WTC11 (cell line): Measurements from ENCODE around the gene MGAT3. TPM values are rescaled to one million over a fixed set of nuclear protein-coding genes. Genes with fewer than 3 reads are reported as not detected.

Experiments used
- ATAC-seq: fragments of 200-7000 bp; cut with Tn5 transposase; 2 replicates; pipeline ENCODE4 v1.10.0; 2021; ENCODE audit warnings: mild to moderate bottlenecking, moderate library complexity
- CTCF ChIA-PET: fragments of 300-600 bp; sonication (Branson Sonifier 250); formaldehyde crosslinking; loops from one replicate; lab custom pipeline; 2021; ENCODE audit warnings: antibody characterized with exemption; lab: Charles Lee
- POLR2A ChIA-PET: fragments of 350-600 bp; sonication (Branson Sonifier 250); formaldehyde crosslinking; loops from one replicate; lab custom pipeline; 2021; ENCODE audit warnings: antibody characterized with exemption; lab: Charles Lee
- DNase-seq: peaks from one replicate; pipeline ENCODE4 v3.0.0; 2021; ENCODE audit warnings: low spot score
- H3K27ac Mint-ChIP-seq: 2 replicates; pipeline ENCODE4 v1.8.0; 2021; ENCODE audit warnings: mixed read lengths
- H3K27me3 Mint-ChIP-seq: 2 replicates; pipeline ENCODE4 v1.8.0; 2021; ENCODE audit warnings: low read depth, mild to moderate bottlenecking, moderate library complexity, mixed read lengths
- H3K36me3 Mint-ChIP-seq: 2 replicates; pipeline ENCODE4 v1.8.0; 2021; ENCODE audit warnings: mixed read lengths
- H3K4me1 Mint-ChIP-seq: 2 replicates; pipeline ENCODE4 v1.8.0; 2022; ENCODE audit warnings: mixed read lengths
- H3K4me3 Mint-ChIP-seq: 2 replicates; pipeline ENCODE4 v1.8.0; 2021; ENCODE audit warnings: mild to moderate bottlenecking, moderate library complexity, mixed read lengths
- H3K9me3 Mint-ChIP-seq: 2 replicates; pipeline ENCODE4 v1.8.0; 2021; ENCODE audit warnings: mixed read lengths
- ATF1 ChIP-seq: sonication (generic); formaldehyde crosslinking; IDR thresholded peaks from 2 replicates; pipeline ENCODE4 v1.8.1; 2023; ENCODE audit warnings: mild to moderate bottlenecking, moderate library complexity, missing genetic modification reagents
- CREM ChIP-seq: sonication (generic); formaldehyde crosslinking; IDR thresholded peaks from 2 replicates; pipeline ENCODE4 v1.8.1; 2022; ENCODE audit warnings: mild to moderate bottlenecking, missing genetic modification reagents, moderate library complexity
- FOXJ3 ChIP-seq: sonication (generic); formaldehyde crosslinking; IDR thresholded peaks from 2 replicates; pipeline ENCODE4 v1.9.0; 2021; ENCODE audit warnings: missing genetic modification reagents, mild to moderate bottlenecking, borderline replicate concordance
- FOXK1 ChIP-seq: sonication (generic); formaldehyde crosslinking; IDR thresholded peaks from 2 replicates; pipeline ENCODE4 v1.8.0; 2022; ENCODE audit warnings: mild to moderate bottlenecking, moderate library complexity, missing genetic modification reagents
- GRHL2 ChIP-seq: fragments of 250-450 bp; sonication (Bioruptor Pico); IDR thresholded peaks from 2 replicates; pipeline ENCODE4 v1.8.0; 2022; ENCODE audit warnings: mild to moderate bottlenecking, moderate library complexity; ENCODE audit not compliant: insufficient replicate concordance, severe bottlenecking
- HMGA2 ChIP-seq: fragments of 250-450 bp; sonication (Bioruptor Pico); IDR thresholded peaks from 2 replicates; pipeline ENCODE4 v1.4.0; 2021; ENCODE audit warnings: mild to moderate bottlenecking, moderate library complexity
- JAZF1 ChIP-seq: fragments of 250-450 bp; sonication (Bioruptor Pico); IDR thresholded peaks from 2 replicates; pipeline ENCODE4 v1.9.0; 2021; ENCODE audit warnings: moderate library complexity, mild to moderate bottlenecking, inconsistent platforms
- KAT7 ChIP-seq: sonication (generic); formaldehyde crosslinking; IDR thresholded peaks from 2 replicates; pipeline ENCODE4 v1.8.1; 2023; ENCODE audit warnings: missing genetic modification reagents, mild to moderate bottlenecking, borderline replicate concordance
- NFYB ChIP-seq: sonication (generic); formaldehyde crosslinking; conservative IDR thresholded peaks from 2 replicates; pipeline ENCODE4 v1.8.0; 2022; ENCODE audit warnings: low read depth, missing genetic modification reagents
- NR3C1 ChIP-seq: sonication (generic); formaldehyde crosslinking; conservative IDR thresholded peaks from 2 replicates; pipeline ENCODE4 v1.8.1; 2023; ENCODE audit warnings: low read depth, mild to moderate bottlenecking, missing genetic modification reagents
- PRRX2 ChIP-seq: fragments of 250-450 bp; sonication (Bioruptor Pico); IDR thresholded peaks from 2 replicates; pipeline ENCODE4 v1.8.0; 2021; ENCODE audit warnings: mild to moderate bottlenecking
- RELA ChIP-seq: sonication (generic); formaldehyde crosslinking; IDR thresholded peaks from 2 replicates; pipeline ENCODE4 v1.8.1; 2022; ENCODE audit warnings: missing genetic modification reagents, mild to moderate bottlenecking, borderline replicate concordance
- RORB ChIP-seq: fragments of 250-450 bp; sonication (Bioruptor Pico); IDR thresholded peaks from 2 replicates; pipeline ENCODE4 v1.9.0; 2021; ENCODE audit warnings: mild to moderate bottlenecking
- TEAD1 ChIP-seq: sonication (generic); formaldehyde crosslinking; IDR thresholded peaks from 2 replicates; pipeline ENCODE4 v1.8.0; 2022; ENCODE audit warnings: mild to moderate bottlenecking, missing genetic modification reagents
- TP53 ChIP-seq: sonication (generic); formaldehyde crosslinking; IDR thresholded peaks from 2 replicates; pipeline ENCODE4 v1.8.1; 2023; ENCODE audit warnings: mild to moderate bottlenecking, missing genetic modification reagents
- ZNF121 ChIP-seq: sonication (generic); formaldehyde crosslinking; IDR thresholded peaks from 2 replicates; pipeline ENCODE4 v1.8.0; 2023; ENCODE audit warnings: missing genetic modification reagents
- ZNF423 ChIP-seq: fragments of 250-450 bp; sonication (Bioruptor Pico); IDR thresholded peaks from 2 replicates; pipeline ENCODE4 v2.1.2; 2022; ENCODE audit warnings: mild to moderate bottlenecking, moderate library complexity
- total RNA-seq: library from RNA; stranded (reverse); gene quantifications from 3 replicates; pipeline ENCODE4 v1.2.3, GENCODE V29; 2021
- TF ChIP-seq, protein P1 (sequence below): sonication (generic); formaldehyde crosslinking; IDR thresholded peaks from 2 replicates; pipeline ENCODE4 v1.8.0; 2022; ENCODE audit warnings: mild to moderate bottlenecking, missing genetic modification reagents
- TF ChIP-seq, protein P2 (sequence below): fragments of 250-450 bp; sonication (Bioruptor Pico); IDR thresholded peaks from 2 replicates; pipeline ENCODE4 v1.9.0; 2021; ENCODE audit warnings: mild to moderate bottlenecking
- TF ChIP-seq, protein P3 (sequence below): sonication (generic); formaldehyde crosslinking; IDR thresholded peaks from 2 replicates; pipeline ENCODE4 v1.8.1; 2023; ENCODE audit warnings: mild to moderate bottlenecking, moderate library complexity, missing genetic modification reagents
- TF ChIP-seq, protein P4 (sequence below): fragments of 250-450 bp; sonication (Bioruptor Pico); IDR thresholded peaks from 2 replicates; pipeline ENCODE4 v1.9.0; 2021; ENCODE audit warnings: mild to moderate bottlenecking, borderline replicate concordance
- TF ChIP-seq, protein P5 (sequence below): fragments of 250-450 bp; sonication (Bioruptor Pico); IDR thresholded peaks from 2 replicates; pipeline ENCODE4 v2.1.2; 2022; ENCODE audit warnings: mild to moderate bottlenecking, moderate library complexity

Gene MGAT3
- total RNA-seq, 1 experiment from 2014 or later, result 11.4 TPM

DNA sequence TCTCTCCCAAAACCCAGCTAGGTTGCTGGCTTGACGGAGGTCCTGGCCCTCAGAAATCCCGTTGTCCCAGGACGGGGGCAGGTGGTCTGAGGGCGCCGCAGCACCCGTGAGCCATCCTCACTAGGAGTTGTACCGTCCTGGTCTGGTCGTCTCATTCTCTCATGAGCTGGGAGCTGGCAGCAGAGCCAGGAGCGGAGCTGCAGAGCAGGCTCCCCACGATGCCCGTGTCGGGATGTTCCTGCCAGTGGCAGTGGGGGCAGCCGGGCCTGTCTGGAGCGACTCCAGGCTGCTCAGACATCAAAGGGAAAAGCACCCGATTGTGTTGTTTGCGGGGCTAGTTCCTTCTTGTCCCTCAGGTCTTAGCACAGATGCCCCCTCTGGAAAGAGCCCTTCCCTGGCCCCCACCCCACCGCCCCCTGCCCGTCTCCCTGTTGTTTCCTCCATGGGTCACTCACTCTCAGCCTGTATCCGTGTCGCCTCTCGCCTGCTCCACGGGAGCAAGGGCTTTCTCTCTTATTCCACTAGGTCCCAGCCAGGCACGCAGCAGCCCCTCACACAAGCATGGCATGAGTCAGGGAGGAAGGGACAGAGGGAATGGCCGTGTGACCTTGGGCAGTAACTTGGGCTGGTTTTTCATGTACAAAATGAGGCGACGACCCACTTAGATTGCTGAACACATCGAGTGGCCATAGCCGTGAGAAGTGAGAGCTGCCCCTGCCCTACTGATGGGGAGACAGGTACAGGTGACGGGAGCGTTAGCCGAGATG, 23.2 kb upstream of the MGAT3 start:
- H3K9me3 Mint-ChIP-seq, result no peaks in the 10 kb centered on the region
- ChIA-PET CTCF (interaction anchor here (0.5 to 4.3 kb wide), 5 partner anchors 14 to 44 kb away, joined by 3 to 33 read pairs (median 3); partner anchors contain the start of gene TAB1), POLR2A (interaction anchor here (0.6 kb wide), 1 partner anchor 48 kb away, joined by 3 read pairs; no protein-coding TSS in a partner anchor)
- peaks cover 5% of the 10 kb centered on the region; the same call in 1 of the 2 replicates for H3K36me3 Mint-ChIP-seq
- H3K4me1 Mint-ChIP-seq, result peaks cover 27% of the 10 kb centered on the region
- no peak for ATAC-seq
- no peak overlapping the region for H3K4me3 Mint-ChIP-seq
- no peak for TF ChIP-seq KAT7 (CRISPR knock-in tag)
- TF ChIP-seq JAZF1 (CRISPR knock-in tag), result no peak
- TF ChIP-seq, protein P1, sequence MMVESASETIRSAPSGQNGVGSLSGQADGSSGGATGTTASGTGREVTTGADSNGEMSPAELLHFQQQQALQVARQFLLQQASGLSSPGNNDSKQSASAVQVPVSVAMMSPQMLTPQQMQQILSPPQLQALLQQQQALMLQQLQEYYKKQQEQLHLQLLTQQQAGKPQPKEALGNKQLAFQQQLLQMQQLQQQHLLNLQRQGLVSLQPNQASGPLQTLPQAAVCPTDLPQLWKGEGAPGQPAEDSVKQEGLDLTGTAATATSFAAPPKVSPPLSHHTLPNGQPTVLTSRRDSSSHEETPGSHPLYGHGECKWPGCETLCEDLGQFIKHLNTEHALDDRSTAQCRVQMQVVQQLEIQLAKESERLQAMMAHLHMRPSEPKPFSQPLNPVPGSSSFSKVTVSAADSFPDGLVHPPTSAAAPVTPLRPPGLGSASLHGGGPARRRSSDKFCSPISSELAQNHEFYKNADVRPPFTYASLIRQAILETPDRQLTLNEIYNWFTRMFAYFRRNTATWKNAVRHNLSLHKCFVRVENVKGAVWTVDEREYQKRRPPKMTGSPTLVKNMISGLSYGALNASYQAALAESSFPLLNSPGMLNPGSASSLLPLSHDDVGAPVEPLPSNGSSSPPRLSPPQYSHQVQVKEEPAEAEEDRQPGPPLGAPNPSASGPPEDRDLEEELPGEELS (CRISPR knock-in tag), result no peak
- no peak for TF ChIP-seq FOXJ3 (CRISPR knock-in tag)
- no peak for TF ChIP-seq NR3C1 (CRISPR knock-in tag)
- TF ChIP-seq, all 79 proteins: peak for 0
- no peak for DNase-seq
- Mint-ChIP-seq H3K27ac (peak overlapping the region; percentile 70; the same call in 1 of the 2 replicates), H3K27me3 (no peaks in the 10 kb centered on the region)

DNA sequence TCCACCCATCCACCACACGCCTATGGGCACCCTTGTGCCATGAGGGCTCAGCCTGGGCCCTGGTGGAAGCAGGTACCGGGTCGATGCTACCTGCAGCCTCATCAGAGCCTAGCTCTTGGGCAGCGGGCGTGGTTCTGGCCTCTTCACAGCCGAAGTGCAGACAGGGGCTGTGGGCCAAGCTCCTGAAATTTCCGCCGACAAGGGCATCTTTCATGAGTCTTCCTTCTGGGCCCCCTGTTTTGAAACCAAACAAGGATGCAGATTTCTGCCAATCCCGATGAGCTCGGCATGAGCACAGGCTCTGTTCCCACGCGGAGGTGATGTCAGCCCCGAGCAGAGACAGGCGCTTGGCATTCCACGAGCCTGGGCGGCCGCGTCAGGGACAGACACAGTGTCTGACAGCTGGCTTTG, 22.6 kb upstream of the MGAT3 start:
- no peaks in the 10 kb centered on the region for H3K9me3 Mint-ChIP-seq
- no peak for DNase-seq
- ChIA-PET CTCF (interaction anchor here (0.5 to 4.3 kb wide), 7 partner anchors 14 to 45 kb away, joined by 3 to 33 read pairs (median 3); partner anchors contain the start of gene TAB1), POLR2A (interaction anchor here (0.6 kb wide), 1 partner anchor 48 kb away, joined by 3 read pairs; no protein-coding TSS in a partner anchor)
- no peak overlapping the region for H3K4me3 Mint-ChIP-seq
- peaks cover 5% of the 10 kb centered on the region; the same call in 1 of the 2 replicates for H3K36me3 Mint-ChIP-seq
- TF ChIP-seq RELA (no peak), TEAD1 (CRISPR knock-in tag) (no peak), JAZF1 (CRISPR knock-in tag) (no peak), FOXK1 (CRISPR knock-in tag) (no peak), PRRX2 (CRISPR knock-in tag) (no peak), HMGA2 (CRISPR knock-in tag) (no peak), CREM (CRISPR knock-in tag) (no peak), TP53 (no peak), ZNF423 (CRISPR knock-in tag) (no peak), RORB (CRISPR knock-in tag) (no peak), NFYB (CRISPR knock-in tag) (no peak), GRHL2 (no peak), ATF1 (CRISPR knock-in tag) (no peak), ZNF121 (CRISPR knock-in tag) (no peak)
- TF ChIP-seq, protein P2, sequence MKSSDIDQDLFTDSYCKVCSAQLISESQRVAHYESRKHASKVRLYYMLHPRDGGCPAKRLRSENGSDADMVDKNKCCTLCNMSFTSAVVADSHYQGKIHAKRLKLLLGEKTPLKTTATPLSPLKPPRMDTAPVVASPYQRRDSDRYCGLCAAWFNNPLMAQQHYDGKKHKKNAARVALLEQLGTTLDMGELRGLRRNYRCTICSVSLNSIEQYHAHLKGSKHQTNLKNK (CRISPR knock-in tag), result no peak
- TF ChIP-seq, protein P3, sequence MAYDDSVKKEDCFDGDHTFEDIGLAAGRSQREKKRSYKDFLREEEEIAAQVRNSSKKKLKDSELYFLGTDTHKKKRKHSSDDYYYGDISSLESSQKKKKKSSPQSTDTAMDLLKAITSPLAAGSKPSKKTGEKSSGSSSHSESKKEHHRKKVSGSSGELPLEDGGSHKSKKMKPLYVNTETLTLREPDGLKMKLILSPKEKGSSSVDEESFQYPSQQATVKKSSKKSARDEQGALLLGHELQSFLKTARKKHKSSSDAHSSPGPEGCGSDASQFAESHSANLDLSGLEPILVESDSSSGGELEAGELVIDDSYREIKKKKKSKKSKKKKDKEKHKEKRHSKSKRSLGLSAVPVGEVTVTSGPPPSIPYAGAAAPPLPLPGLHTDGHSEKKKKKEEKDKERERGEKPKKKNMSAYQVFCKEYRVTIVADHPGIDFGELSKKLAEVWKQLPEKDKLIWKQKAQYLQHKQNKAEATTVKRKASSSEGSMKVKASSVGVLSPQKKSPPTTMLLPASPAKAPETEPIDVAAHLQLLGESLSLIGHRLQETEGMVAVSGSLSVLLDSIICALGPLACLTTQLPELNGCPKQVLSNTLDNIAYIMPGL, result no peak
- TF ChIP-seq, protein P4, sequence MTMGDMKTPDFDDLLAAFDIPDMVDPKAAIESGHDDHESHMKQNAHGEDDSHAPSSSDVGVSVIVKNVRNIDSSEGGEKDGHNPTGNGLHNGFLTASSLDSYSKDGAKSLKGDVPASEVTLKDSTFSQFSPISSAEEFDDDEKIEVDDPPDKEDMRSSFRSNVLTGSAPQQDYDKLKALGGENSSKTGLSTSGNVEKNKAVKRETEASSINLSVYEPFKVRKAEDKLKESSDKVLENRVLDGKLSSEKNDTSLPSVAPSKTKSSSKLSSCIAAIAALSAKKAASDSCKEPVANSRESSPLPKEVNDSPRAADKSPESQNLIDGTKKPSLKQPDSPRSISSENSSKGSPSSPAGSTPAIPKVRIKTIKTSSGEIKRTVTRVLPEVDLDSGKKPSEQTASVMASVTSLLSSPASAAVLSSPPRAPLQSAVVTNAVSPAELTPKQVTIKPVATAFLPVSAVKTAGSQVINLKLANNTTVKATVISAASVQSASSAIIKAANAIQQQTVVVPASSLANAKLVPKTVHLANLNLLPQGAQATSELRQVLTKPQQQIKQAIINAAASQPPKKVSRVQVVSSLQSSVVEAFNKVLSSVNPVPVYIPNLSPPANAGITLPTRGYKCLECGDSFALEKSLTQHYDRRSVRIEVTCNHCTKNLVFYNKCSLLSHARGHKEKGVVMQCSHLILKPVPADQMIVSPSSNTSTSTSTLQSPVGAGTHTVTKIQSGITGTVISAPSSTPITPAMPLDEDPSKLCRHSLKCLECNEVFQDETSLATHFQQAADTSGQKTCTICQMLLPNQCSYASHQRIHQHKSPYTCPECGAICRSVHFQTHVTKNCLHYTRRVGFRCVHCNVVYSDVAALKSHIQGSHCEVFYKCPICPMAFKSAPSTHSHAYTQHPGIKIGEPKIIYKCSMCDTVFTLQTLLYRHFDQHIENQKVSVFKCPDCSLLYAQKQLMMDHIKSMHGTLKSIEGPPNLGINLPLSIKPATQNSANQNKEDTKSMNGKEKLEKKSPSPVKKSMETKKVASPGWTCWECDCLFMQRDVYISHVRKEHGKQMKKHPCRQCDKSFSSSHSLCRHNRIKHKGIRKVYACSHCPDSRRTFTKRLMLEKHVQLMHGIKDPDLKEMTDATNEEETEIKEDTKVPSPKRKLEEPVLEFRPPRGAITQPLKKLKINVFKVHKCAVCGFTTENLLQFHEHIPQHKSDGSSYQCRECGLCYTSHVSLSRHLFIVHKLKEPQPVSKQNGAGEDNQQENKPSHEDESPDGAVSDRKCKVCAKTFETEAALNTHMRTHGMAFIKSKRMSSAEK (CRISPR knock-in tag), result no peak
- TF ChIP-seq, protein P5, sequence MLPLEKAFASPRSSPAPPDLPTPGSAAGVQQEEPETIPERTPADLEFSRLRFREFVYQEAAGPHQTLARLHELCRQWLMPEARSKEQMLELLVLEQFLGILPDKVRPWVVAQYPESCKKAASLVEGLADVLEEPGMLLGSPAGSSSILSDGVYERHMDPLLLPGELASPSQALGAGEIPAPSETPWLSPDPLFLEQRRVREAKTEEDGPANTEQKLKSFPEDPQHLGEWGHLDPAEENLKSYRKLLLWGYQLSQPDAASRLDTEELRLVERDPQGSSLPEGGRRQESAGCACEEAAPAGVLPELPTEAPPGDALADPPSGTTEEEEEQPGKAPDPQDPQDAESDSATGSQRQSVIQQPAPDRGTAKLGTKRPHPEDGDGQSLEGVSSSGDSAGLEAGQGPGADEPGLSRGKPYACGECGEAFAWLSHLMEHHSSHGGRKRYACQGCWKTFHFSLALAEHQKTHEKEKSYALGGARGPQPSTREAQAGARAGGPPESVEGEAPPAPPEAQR (CRISPR knock-in tag), result no peak
- H3K4me1 Mint-ChIP-seq, result peaks cover 22% of the 10 kb centered on the region
- H3K27ac Mint-ChIP-seq, result no peak overlapping the region
- ATAC-seq, result no peak
- H3K27me3 Mint-ChIP-seq, result no peaks in the 10 kb centered on the region
